Measurements from ENCODE around the gene GABRE.

GABRE gene

DNA sequence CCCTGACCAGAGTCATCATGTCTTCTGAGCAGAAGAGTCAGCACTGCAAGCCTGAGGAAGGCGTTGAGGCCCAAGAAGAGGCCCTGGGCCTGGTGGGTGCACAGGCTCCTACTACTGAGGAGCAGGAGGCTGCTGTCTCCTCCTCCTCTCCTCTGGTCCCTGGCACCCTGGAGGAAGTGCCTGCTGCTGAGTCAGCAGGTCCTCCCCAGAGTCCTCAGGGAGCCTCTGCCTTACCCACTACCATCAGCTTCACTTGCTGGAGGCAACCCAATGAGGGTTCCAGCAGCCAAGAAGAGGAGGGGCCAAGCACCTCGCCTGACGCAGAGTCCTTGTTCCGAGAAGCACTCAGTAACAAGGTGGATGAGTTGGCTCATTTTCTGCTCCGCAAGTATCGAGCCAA lies 50.8 kb downstream of the GABRE start:
- Histone ChIP-seq H3K27ac (ENCODE audit: extremely low read depth, low read depth, low read length) (no peak overlapping the region), H3K9me3 (ENCODE audit: control insufficient read depth, insufficient read depth, low read depth, low read length) (no peaks in the 10 kb centered on the region), H3K4me3 (ENCODE audit: low read depth, low read length) (no peak overlapping the region), H3K4me1 (ENCODE audit: control insufficient read depth, insufficient read depth, low read length) (no peaks in the 10 kb centered on the region), H3K36me3 (ENCODE audit: control insufficient read depth in 2 of 2, insufficient read depth in 1 of 2, low read length in 2 of 2) (no peaks in the 10 kb centered on the region)
- CTCF ChIA-PET = no interaction called here
- POLR2A ChIA-PET = no interaction called here
- TF ChIP-seq ZNF221 (tag by site-specific recombination; IDR thresholded peaks at IDR 0.05; ENCODE audit: borderline replicate concordance) (no peak), ZNF677 (tag by site-specific recombination; IDR thresholded peaks at IDR 0.05) (no peak), ZNF510 (tag by site-specific recombination; IDR thresholded peaks at IDR 0.05; ENCODE audit: insufficient replicate concordance) (no peak), GLIS2 (tag by site-specific recombination; IDR thresholded peaks at IDR 0.05) (no peak), ZNF175 (tag by site-specific recombination; IDR thresholded peaks at IDR 0.05) (no peak), ZNF664 (tag by site-specific recombination; IDR thresholded peaks at IDR 0.05) (no peak), ZNF174 (tag by site-specific recombination; IDR thresholded peaks at IDR 0.05) (no peak)
- TF ChIP-seq, protein P1, sequence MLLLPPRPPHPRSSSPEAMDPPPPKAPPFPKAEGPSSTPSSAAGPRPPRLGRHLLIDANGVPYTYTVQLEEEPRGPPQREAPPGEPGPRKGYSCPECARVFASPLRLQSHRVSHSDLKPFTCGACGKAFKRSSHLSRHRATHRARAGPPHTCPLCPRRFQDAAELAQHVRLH (tag by site-specific recombination; IDR thresholded peaks at IDR 0.05) = no peak
- TF ChIP-seq, protein P2, sequence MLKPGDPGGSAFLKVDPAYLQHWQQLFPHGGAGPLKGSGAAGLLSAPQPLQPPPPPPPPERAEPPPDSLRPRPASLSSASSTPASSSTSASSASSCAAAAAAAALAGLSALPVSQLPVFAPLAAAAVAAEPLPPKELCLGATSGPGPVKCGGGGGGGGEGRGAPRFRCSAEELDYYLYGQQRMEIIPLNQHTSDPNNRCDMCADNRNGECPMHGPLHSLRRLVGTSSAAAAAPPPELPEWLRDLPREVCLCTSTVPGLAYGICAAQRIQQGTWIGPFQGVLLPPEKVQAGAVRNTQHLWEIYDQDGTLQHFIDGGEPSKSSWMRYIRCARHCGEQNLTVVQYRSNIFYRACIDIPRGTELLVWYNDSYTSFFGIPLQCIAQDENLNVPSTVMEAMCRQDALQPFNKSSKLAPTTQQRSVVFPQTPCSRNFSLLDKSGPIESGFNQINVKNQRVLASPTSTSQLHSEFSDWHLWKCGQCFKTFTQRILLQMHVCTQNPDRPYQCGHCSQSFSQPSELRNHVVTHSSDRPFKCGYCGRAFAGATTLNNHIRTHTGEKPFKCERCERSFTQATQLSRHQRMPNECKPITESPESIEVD (tag by site-specific recombination; IDR thresholded peaks at IDR 0.05) = no peak
- TF ChIP-seq, protein P3, sequence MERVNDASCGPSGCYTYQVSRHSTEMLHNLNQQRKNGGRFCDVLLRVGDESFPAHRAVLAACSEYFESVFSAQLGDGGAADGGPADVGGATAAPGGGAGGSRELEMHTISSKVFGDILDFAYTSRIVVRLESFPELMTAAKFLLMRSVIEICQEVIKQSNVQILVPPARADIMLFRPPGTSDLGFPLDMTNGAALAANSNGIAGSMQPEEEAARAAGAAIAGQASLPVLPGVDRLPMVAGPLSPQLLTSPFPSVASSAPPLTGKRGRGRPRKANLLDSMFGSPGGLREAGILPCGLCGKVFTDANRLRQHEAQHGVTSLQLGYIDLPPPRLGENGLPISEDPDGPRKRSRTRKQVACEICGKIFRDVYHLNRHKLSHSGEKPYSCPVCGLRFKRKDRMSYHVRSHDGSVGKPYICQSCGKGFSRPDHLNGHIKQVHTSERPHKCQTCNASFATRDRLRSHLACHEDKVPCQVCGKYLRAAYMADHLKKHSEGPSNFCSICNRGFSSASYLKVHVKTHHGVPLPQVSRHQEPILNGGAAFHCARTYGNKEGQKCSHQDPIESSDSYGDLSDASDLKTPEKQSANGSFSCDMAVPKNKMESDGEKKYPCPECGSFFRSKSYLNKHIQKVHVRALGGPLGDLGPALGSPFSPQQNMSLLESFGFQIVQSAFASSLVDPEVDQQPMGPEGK (tag by site-specific recombination; IDR thresholded peaks at IDR 0.05) = no peak

DNA sequence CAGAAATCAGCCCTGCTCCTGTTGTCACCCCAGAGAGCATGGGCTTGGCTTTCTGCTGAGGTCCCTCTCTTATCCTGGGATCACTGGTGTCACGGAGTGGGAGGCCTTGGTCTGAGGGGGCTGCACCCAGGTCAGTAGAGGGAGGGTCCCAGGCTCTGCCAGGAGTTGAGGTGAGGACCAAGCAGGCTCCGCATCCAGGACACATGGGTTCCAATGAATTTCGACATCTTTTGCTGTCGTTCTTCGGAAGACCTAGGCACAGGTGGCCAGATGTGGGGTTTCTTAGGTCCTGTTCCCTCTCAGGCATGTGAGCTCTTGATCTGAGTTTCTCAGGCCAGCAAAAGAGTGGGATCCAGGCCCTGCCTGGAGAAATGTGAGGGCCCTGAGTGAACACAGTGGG lies 51.8 kb downstream of the GABRE start:
- ChIA-PET POLR2A (no interaction called here), CTCF (no interaction called here)
- Histone ChIP-seq H3K4me3 (ENCODE audit: low read depth, low read length) (no peak overlapping the region), H3K27ac (ENCODE audit: extremely low read depth, low read depth, low read length) (no peak overlapping the region), H3K9me3 (ENCODE audit: control insufficient read depth, insufficient read depth, low read depth, low read length) (no peaks in the 10 kb centered on the region), H3K4me1 (ENCODE audit: control insufficient read depth, insufficient read depth, low read length) (no peaks in the 10 kb centered on the region), H3K36me3 (ENCODE audit: control insufficient read depth in 2 of 2, insufficient read depth in 1 of 2, low read length in 2 of 2) (no peaks in the 10 kb centered on the region)
- TF ChIP-seq ZNF501 (tag by site-specific recombination; IDR thresholded peaks at IDR 0.05) = no peak
- TF ChIP-seq, protein P4, sequence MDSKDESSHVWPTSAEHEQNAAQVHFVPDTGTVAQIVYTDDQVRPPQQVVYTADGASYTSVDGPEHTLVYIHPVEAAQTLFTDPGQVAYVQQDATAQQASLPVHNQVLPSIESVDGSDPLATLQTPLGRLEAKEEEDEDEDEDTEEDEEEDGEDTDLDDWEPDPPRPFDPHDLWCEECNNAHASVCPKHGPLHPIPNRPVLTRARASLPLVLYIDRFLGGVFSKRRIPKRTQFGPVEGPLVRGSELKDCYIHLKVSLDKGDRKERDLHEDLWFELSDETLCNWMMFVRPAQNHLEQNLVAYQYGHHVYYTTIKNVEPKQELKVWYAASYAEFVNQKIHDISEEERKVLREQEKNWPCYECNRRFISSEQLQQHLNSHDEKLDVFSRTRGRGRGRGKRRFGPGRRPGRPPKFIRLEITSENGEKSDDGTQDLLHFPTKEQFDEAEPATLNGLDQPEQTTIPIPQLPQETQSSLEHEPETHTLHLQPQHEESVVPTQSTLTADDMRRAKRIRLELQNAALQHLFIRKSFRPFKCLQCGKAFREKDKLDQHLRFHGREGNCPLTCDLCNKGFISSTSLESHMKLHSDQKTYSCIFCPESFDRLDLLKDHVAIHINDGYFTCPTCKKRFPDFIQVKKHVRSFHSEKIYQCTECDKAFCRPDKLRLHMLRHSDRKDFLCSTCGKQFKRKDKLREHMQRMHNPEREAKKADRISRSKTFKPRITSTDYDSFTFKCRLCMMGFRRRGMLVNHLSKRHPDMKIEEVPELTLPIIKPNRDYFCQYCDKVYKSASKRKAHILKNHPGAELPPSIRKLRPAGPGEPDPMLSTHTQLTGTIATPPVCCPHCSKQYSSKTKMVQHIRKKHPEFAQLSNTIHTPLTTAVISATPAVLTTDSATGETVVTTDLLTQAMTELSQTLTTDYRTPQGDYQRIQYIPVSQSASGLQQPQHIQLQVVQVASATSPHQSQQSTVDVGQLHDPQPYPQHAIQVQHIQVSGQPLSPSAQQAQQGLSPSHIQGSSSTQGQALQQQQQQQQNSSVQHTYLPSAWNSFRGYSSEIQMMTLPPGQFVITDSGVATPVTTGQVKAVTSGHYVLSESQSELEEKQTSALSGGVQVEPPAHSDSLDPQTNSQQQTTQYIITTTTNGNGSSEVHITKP (tag by site-specific recombination; IDR thresholded peaks at IDR 0.05) = no peak
- no peak for TF ChIP-seq SCRT1 (tag by site-specific recombination; IDR thresholded peaks at IDR 0.05; ENCODE audit: borderline replicate concordance)
- no peak for TF ChIP-seq ZBTB1 (tag by site-specific recombination; IDR thresholded peaks at IDR 0.05)
- TF ChIP-seq MZF1 (tag by site-specific recombination; IDR thresholded peaks at IDR 0.05; ENCODE audit: borderline replicate concordance) = no peak
- TF ChIP-seq ZNF626 (tag by site-specific recombination; IDR thresholded peaks at IDR 0.05) = no peak
- TF ChIP-seq, protein P5, sequence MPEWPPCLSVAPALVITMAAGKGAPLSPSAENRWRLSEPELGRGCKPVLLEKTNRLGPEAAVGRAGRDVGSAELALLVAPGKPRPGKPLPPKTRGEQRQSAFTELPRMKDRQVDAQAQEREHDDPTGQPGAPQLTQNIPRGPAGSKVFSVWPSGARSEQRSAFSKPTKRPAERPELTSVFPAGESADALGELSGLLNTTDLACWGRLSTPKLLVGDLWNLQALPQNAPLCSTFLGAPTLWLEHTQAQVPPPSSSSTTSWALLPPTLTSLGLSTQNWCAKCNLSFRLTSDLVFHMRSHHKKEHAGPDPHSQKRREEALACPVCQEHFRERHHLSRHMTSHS (tag by site-specific recombination; IDR thresholded peaks at IDR 0.05) = no peak
- TF ChIP-seq ZSCAN23 (tag by site-specific recombination; IDR thresholded peaks at IDR 0.05) = no peak
- TF ChIP-seq, protein P1 (tag by site-specific recombination; IDR thresholded peaks at IDR 0.05) = no peak
- no peak for TF ChIP-seq HOXD13 (CRISPR knock-in tag; IDR thresholded peaks at IDR 0.05; ENCODE audit: borderline replicate concordance)
- no peak for TF ChIP-seq OVOL3 (tag by site-specific recombination; IDR thresholded peaks at IDR 0.05)
- TF ChIP-seq, protein P6, sequence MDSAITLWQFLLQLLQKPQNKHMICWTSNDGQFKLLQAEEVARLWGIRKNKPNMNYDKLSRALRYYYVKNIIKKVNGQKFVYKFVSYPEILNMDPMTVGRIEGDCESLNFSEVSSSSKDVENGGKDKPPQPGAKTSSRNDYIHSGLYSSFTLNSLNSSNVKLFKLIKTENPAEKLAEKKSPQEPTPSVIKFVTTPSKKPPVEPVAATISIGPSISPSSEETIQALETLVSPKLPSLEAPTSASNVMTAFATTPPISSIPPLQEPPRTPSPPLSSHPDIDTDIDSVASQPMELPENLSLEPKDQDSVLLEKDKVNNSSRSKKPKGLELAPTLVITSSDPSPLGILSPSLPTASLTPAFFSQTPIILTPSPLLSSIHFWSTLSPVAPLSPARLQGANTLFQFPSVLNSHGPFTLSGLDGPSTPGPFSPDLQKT (IDR thresholded peaks at IDR 0.05; ENCODE audit: borderline replicate concordance, low read depth, low read length) = no peak
